Stomach (tissue), 9 donors: ENCODE results near the gene PTRH2. TPM values are rescaled to one million over a fixed set of nuclear protein-coding genes. Genes with fewer than 3 reads are reported as not detected.

Experiments
- DNase-seq, 2 donors: peaks; one replicate each; pipeline versions ENCODE4 v3.0.0 to v3.0.0-alpha.2; 2013 to 2019
- H3K27ac ChIP-seq, 5 donors: fragments of 200-600 bp in 4 of 5; sonication (generic) in 4 of 5; one replicate each; pipeline ENCODE4 v1.5.1; 2013 to 2019; ENCODE audit warnings: mild to moderate bottlenecking in 1 of 5, moderate library complexity in 1 of 5
- H3K27me3 ChIP-seq, 3 donors: fragments of 200-600 bp; sonication (generic); one replicate each; pipeline ENCODE4 v1.5.1; 2017 to 2019; ENCODE audit warnings: mixed run types in 1 of 3
- H3K36me3 ChIP-seq, 4 donors: fragments of 200-600 bp; sonication (generic); 1 replicate in 3 of 4; 2 replicates in 1 of 4; pipeline ENCODE4 v1.5.1; 2016 to 2019
- H3K4me1 ChIP-seq, 4 donors: fragments of 200-600 bp; sonication (generic); one replicate each; pipeline ENCODE4 v1.5.1; 2016 to 2019
- H3K4me3 ChIP-seq, 4 donors: fragments of 200-600 bp; sonication (generic) in 3 of 4; one replicate each; pipeline ENCODE4 v1.5.1; 2016 to 2019; ENCODE audit warnings: mild to moderate bottlenecking in 1 of 4
- H3K9me3 ChIP-seq, 4 donors: fragments of 200-600 bp; sonication (generic); one replicate each; pipeline ENCODE4 v1.5.1; 2016 to 2019
- CTCF ChIP-seq, 7 experiments: fragments of 450-650 bp in 4 of 7; fragments of 200-600 bp in 3 of 7; sonication (generic) in 3 of 7; IDR thresholded peaks; one replicate each; pipeline ENCODE4 v1.5.1; 2016 to 2019; ENCODE audit warnings: antibody characterized with exemption in 7 of 7, control low read depth in 2 of 7, mild to moderate bottlenecking in 1 of 7
- EP300 ChIP-seq: sonication (generic); formaldehyde crosslinking; IDR thresholded peaks from one replicate; pipeline ENCODE4 v1.6.1; 2017; ENCODE audit warnings: antibody characterized with exemption
- POLR2A ChIP-seq, 4 donors: fragments of 450-650 bp; IDR thresholded peaks; one replicate each; pipeline ENCODE4 v1.6.1; 2016; ENCODE audit warnings: antibody characterized with exemption in 4 of 4, control low read depth in 2 of 4, mild to moderate bottlenecking in 1 of 4, moderate library complexity in 1 of 4
- POLR2AphosphoS5 ChIP-seq, 3 donors: sonication (generic); formaldehyde crosslinking; IDR thresholded peaks; one replicate each; pipeline ENCODE4 v1.6.1; 2016; ENCODE audit warnings: antibody characterized with exemption in 3 of 3
- WGBS, 5 donors: extraction: QIAGEN DNeasy Blood & Tissue Kit in 3 of 5; methylation state at CpG; one replicate each; pipeline versions ENCODE4 v1.1.5 to v1.1.7; 2013 to 2018; 5-methylcytosine and 5-hydroxymethylcytosine counted together
- intact Hi-C: fragments of 100-400 bp; cut with DNase I; formaldehyde crosslinking; loops from one replicate; pipeline ENCODE4 v1.15.1; 2023; ENCODE audit warnings: low total_unique reads
- polyA plus RNA-seq, 3 donors: library from polyadenylated mRNA; stranded (reverse); fragments of 200-250 nt; gene quantifications; one replicate each; pipeline ENCODE4 v1.2.3, GENCODE V29; 2013
- total RNA-seq, 5 donors: library from RNA; depleted of rRNA; stranded (reverse); fragments of >200 nt; gene quantifications; one replicate each; pipeline versions ENCODE4 v1.1.0 to v1.2.3, GENCODE V29; 2014 to 2016
- donor health status: healthy with polysubstance abuse.
- donor health status: Bipolar disorder and iron deficiency.
- donor health status: healthy.

PTRH2 gene
- total and polyA plus RNA-seq, 8 donors, result 4.3 to 107 (median 24.6) TPM

- Histone ChIP-seq H3K4me1 (no peaks in the 10 kb centered on the region), H3K36me3 (peaks cover 85 to 100% (median 100%) of the 10 kb centered on the region in 4 donors), H3K9me3 (no peaks in the 10 kb centered on the region), H3K27ac (no peak overlapping the region), H3K27me3 (no peaks in the 10 kb centered on the region), H3K4me3 (no peak overlapping the region)
- TF ChIP-seq EP300 (no peak), CTCF (IDR thresholded peaks at IDR 0.05) (no peak), POLR2A (IDR thresholded peaks at IDR 0.05) (no peak), POLR2AphosphoS5 (IDR thresholded peaks at IDR 0.05) (no peak)
- 40 to 92% (median 44%) methylated on average over 2 of the region's 2 CpGs for WGBS, 5 donors
- intact Hi-C loops, result no loop called here
- no peak for DNase-seq
Measured at GRCh38 chr17:59678918-59679317, 28.3 kb downstream of the PTRH2 start.

GRCh38 chr17:59676716-59677115, 30.5 kb downstream of the PTRH2 start:
- no peak overlapping the region for H3K27ac ChIP-seq
- no peaks in the 10 kb centered on the region for H3K9me3 ChIP-seq

GRCh38 chr17:59675231-59675630, 32.0 kb downstream of the PTRH2 start:
- H3K4me1 ChIP-seq, result peaks cover 0 to 16% (median 10%) of the 10 kb centered on the region in 4 donors
- H3K36me3 ChIP-seq, result peaks cover 52 to 98% (median 93%) of the 10 kb centered on the region in 4 donors
- no peaks in the 10 kb centered on the region for H3K9me3 ChIP-seq
- no peak overlapping the region for H3K27ac ChIP-seq
- no peak for DNase-seq
- TF ChIP-seq POLR2A (IDR thresholded peaks at IDR 0.05) (no peak), CTCF (IDR thresholded peaks at IDR 0.05) (no peak), EP300 (no peak), POLR2AphosphoS5 (IDR thresholded peaks at IDR 0.05) (no peak)
- H3K4me3 ChIP-seq, result no peak overlapping the region
- intact Hi-C loops, result no loop called here
- no peaks in the 10 kb centered on the region for H3K27me3 ChIP-seq
- 63 to 76% (median 70%) methylated on average over 1 of the region's 1 CpG for WGBS, 5 donors

More at GRCh38 chr17:59676716-59677115, 30.5 kb downstream of the PTRH2 start:
- DNase-seq, result no peak
- WGBS, 5 donors, result 80 to 88% (median 82%) methylated on average over 7 of the region's 7 CpGs
- Histone ChIP-seq H3K27me3 (no peaks in the 10 kb centered on the region), H3K4me3 (no peak overlapping the region), H3K36me3 (peaks cover 67 to 99% (median 95%) of the 10 kb centered on the region in 4 donors), H3K4me1 (peaks cover 0 to under 1% (median under 1%) of the 10 kb centered on the region in 4 donors)
- intact Hi-C loops, result no loop called here
- TF ChIP-seq POLR2AphosphoS5 (IDR thresholded peaks at IDR 0.05) (no peak), POLR2A (IDR thresholded peaks at IDR 0.05) (no peak), CTCF (IDR thresholded peaks at IDR 0.05) (no peak), EP300 (no peak)

- Histone ChIP-seq H3K27me3 (no peaks in the 10 kb centered on the region), H3K27ac (peak overlapping the region in 2 of 5 donors; percentile 18 to 24), H3K4me3 (no peak overlapping the region), H3K36me3 (peaks cover 36 to 94% (median 93%) of the 10 kb centered on the region in 4 donors), H3K4me1 (peaks cover 0 to 43% (median 22%) of the 10 kb centered on the region in 4 donors), H3K9me3 (no peaks in the 10 kb centered on the region)
- WGBS, 5 donors, result 85 to 95% (median 89%) methylated on average over 1 of the region's 1 CpG
- intact Hi-C loops, result no loop called here
- DNase-seq, result no peak
- TF ChIP-seq POLR2AphosphoS5 (IDR thresholded peaks at IDR 0.05), result no peak
- no peak for TF ChIP-seq CTCF (IDR thresholded peaks at IDR 0.05)
- TF ChIP-seq EP300, result no peak
- TF ChIP-seq POLR2A (IDR thresholded peaks at IDR 0.05), result no peak
Measured at GRCh38 chr17:59671386-59671785, 35.8 kb downstream of the PTRH2 start.
